BE2C (cell line): ENCODE results near the gene B4GALT4.

Experiments
- DNase-seq: peaks from one replicate; pipeline ENCODE4 v3.0.0-alpha.2; 2020
- H3K27me3 ChIP-seq: fragments of 250-450 bp; sonication (Bioruptor Pico); 2 replicates; pipeline ENCODE4 v1.5.1; 2020; ENCODE audit warnings: mild to moderate bottlenecking
- H3K36me3 ChIP-seq: fragments of 250-450 bp; sonication (Bioruptor Pico); 2 replicates; pipeline ENCODE4 v1.5.1; 2020; ENCODE audit warnings: mild to moderate bottlenecking
- H3K4me1 ChIP-seq: fragments of 250-450 bp; sonication (Bioruptor Pico); 2 replicates; pipeline ENCODE4 v1.5.1; 2020
- H3K4me3 ChIP-seq: 2 replicates; pipeline ENCODE4 v1.5.1; 2011; ENCODE audit warnings: low read depth, low read length
- H3K9me3 ChIP-seq: fragments of 250-450 bp; sonication (Bioruptor Pico); 2 replicates; pipeline ENCODE4 v1.5.1; 2020
- CTCF ChIP-seq: IDR thresholded peaks from 2 replicates; pipeline ENCODE4 v1.5.1; 2012; ENCODE audit warnings: mild to moderate bottlenecking, low read depth, low read length

B4GALT4 gene

DNA sequence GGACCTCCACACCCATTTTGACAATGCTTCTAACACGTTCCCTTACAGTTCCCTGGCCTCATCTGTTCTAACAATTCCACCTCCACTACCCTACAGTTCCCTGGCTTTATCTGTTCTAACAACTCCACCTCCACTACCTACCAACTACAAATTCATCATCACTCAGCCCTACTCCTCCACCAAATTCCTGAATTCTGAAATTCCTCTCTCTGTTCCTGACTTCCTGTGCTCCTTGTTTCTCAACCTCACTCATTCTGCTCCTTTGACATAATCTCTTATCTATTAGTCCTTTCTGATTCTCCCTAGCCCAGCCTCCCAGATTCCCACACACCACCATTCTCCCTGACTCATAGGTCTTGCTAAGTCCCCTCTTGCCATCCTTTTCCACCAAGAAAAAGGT is 44.8 kb downstream of the B4GALT4 start:
- Histone ChIP-seq H3K9me3 (no peaks in the 10 kb centered on the region), H3K4me3 (no peak overlapping the region), H3K36me3 (no peaks in the 10 kb centered on the region), H3K27me3 (peaks cover 12% of the 10 kb centered on the region), H3K4me1 (no peaks in the 10 kb centered on the region)
- TF ChIP-seq CTCF: no peak
- DNase-seq: no peak

GRCh38 chr3:119195151-119195476 is 45.6 kb downstream of the B4GALT4 start:
- no peaks in the 10 kb centered on the region for H3K36me3 ChIP-seq
- TF ChIP-seq CTCF: no peak
- H3K27me3 ChIP-seq: peaks cover 12% of the 10 kb centered on the region

GRCh38 chr3:119194237-119195150 is 46.2 kb downstream of the B4GALT4 start:
- Histone ChIP-seq H3K4me3 (no peak overlapping the region), H3K36me3 (no peaks in the 10 kb centered on the region), H3K4me1 (no peaks in the 10 kb centered on the region), H3K27me3 (peaks cover 12% of the 10 kb centered on the region), H3K9me3 (no peaks in the 10 kb centered on the region)
- TF ChIP-seq CTCF: no peak
- DNase-seq: no peak

More at GRCh38 chr3:119195151-119195476, 45.6 kb downstream of the B4GALT4 start:
- Histone ChIP-seq H3K9me3 (no peaks in the 10 kb centered on the region), H3K4me1 (no peaks in the 10 kb centered on the region), H3K4me3 (no peak overlapping the region)
- DNase-seq: no peak

- no peaks in the 10 kb centered on the region for H3K36me3 ChIP-seq
- DNase-seq: no peak
These were observed 48.9 kb downstream of the B4GALT4 start for GRCh38 chr3:119191800-119192199.

GRCh38 chr3:119187266-119187665 is 53.4 kb downstream of the B4GALT4 start:
- TF ChIP-seq CTCF: no peak
- H3K9me3 ChIP-seq: no peaks in the 10 kb centered on the region
- H3K4me1 ChIP-seq: no peaks in the 10 kb centered on the region
- no peak for DNase-seq
- no peaks in the 10 kb centered on the region for H3K36me3 ChIP-seq
- no peak overlapping the region for H3K4me3 ChIP-seq
- H3K27me3 ChIP-seq: peaks cover 32% of the 10 kb centered on the region

More at GRCh38 chr3:119191800-119192199, 48.9 kb downstream of the B4GALT4 start:
- no peaks in the 10 kb centered on the region for H3K9me3 ChIP-seq
- peaks cover 23% of the 10 kb centered on the region for H3K27me3 ChIP-seq
- H3K4me3 ChIP-seq: no peak overlapping the region
- no peaks in the 10 kb centered on the region for H3K4me1 ChIP-seq
- TF ChIP-seq CTCF: no peak
